HEK293 (cell line): ENCODE data around the gene GP1BB.

Experiments used
- CTCF ChIA-PET: fragments of 350-600 bp; formaldehyde crosslinking; extraction: SDS; loops from one replicate; lab custom pipeline; 2021; ENCODE audit warnings: antibody characterized with exemption; lab: Yijun Ruan, JAX
- POLR2A ChIA-PET: fragments of 300-600 bp; formaldehyde crosslinking; extraction: SDS; loops from one replicate; lab custom pipeline; 2020; ENCODE audit warnings: antibody characterized with exemption, inconsistent platforms; lab: Yijun Ruan, JAX
- H3K27ac ChIP-seq: fragments of 200-500 bp; sonication (Bioruptor generic); 2 replicates; pipeline ENCODE4 v1.5.1; 2014; ENCODE audit warnings: low read depth, low read length, control low read depth, inconsistent platforms; ENCODE audit errors: extremely low read depth
- H3K36me3 ChIP-seq, 2 experiments: fragments of 200-500 bp in 1 of 2; sonication (Bioruptor generic) in 1 of 2; 1 replicate in 1 of 2; 2 replicates in 1 of 2; pipeline ENCODE4 v1.5.1; 2014 to 2017; ENCODE audit warnings: inconsistent platforms in 2 of 2, low read length in 2 of 2; ENCODE audit not compliant: control insufficient read depth in 2 of 2, insufficient read depth in 1 of 2
- H3K4me1 ChIP-seq: fragments of 200-500 bp; sonication (Bioruptor generic); 2 replicates; pipeline ENCODE4 v1.5.1; 2014; ENCODE audit warnings: mild to moderate bottlenecking, low read length, inconsistent platforms; ENCODE audit not compliant: control insufficient read depth, insufficient read depth
- H3K4me3 ChIP-seq: 2 replicates; pipeline ENCODE4 v1.5.1; 2011; ENCODE audit warnings: low read depth, mild to moderate bottlenecking, control low read depth, low read length, moderate library complexity
- H3K9me3 ChIP-seq: fragments of 200-500 bp; sonication (Bioruptor generic); 2 replicates; pipeline ENCODE4 v1.5.1; 2014; ENCODE audit warnings: low read depth, low read length, inconsistent platforms; ENCODE audit not compliant: control insufficient read depth, insufficient read depth
- FEZF1 ChIP-seq: fragments of 450-650 bp; formaldehyde crosslinking; IDR thresholded peaks from 2 replicates; pipeline ENCODE4 v1.5.1; 2016; ENCODE audit warnings: missing biosample characterization, missing genetic modification characterization
- GFI1B ChIP-seq: fragments of 450-650 bp; formaldehyde crosslinking; IDR thresholded peaks from 2 replicates; pipeline ENCODE4 v1.5.1; 2016; ENCODE audit warnings: missing biosample characterization, missing genetic modification characterization
- HOXA7 ChIP-seq: sonication (generic); formaldehyde crosslinking; IDR thresholded peaks from 2 replicates; pipeline ENCODE4 v1.8.1; 2022; ENCODE audit warnings: missing genetic modification reagents, borderline replicate concordance
- SP2 ChIP-seq: fragments of 450-650 bp; formaldehyde crosslinking; IDR thresholded peaks from 2 replicates; pipeline ENCODE4 v1.5.1; 2016; ENCODE audit warnings: missing biosample characterization, missing genetic modification characterization
- SP3 ChIP-seq: fragments of 450-650 bp; formaldehyde crosslinking; IDR thresholded peaks from 2 replicates; pipeline ENCODE4 v1.5.1; 2016; ENCODE audit warnings: missing biosample characterization, missing genetic modification characterization
- SP7 ChIP-seq: fragments of 450-650 bp; formaldehyde crosslinking; IDR thresholded peaks from 2 replicates; pipeline ENCODE4 v1.5.1; 2016; ENCODE audit warnings: missing biosample characterization, missing genetic modification characterization
- YY1 ChIP-seq: fragments of 450-650 bp; formaldehyde crosslinking; IDR thresholded peaks from 2 replicates; pipeline ENCODE4 v1.5.1; 2018; ENCODE audit warnings: missing biosample characterization, missing genetic modification characterization
- ZNF10 ChIP-seq: fragments of 450-650 bp; formaldehyde crosslinking; IDR thresholded peaks from 2 replicates; pipeline ENCODE4 v1.5.1; 2017; ENCODE audit warnings: missing biosample characterization, missing genetic modification characterization
- ZNF121 ChIP-seq: fragments of 450-650 bp; formaldehyde crosslinking; IDR thresholded peaks from 2 replicates; pipeline ENCODE4 v1.5.1; 2016; ENCODE audit warnings: missing biosample characterization, missing genetic modification characterization
- ZNF132 ChIP-seq: fragments of 450-650 bp; formaldehyde crosslinking; IDR thresholded peaks from 2 replicates; pipeline ENCODE4 v1.5.1; 2017; ENCODE audit warnings: missing biosample characterization, missing genetic modification characterization, borderline replicate concordance
- ZNF140 ChIP-seq: fragments of 450-650 bp; formaldehyde crosslinking; IDR thresholded peaks from 2 replicates; pipeline ENCODE4 v1.5.1; 2016; ENCODE audit warnings: missing biosample characterization, missing genetic modification characterization
- ZNF16 ChIP-seq: fragments of 450-650 bp; formaldehyde crosslinking; IDR thresholded peaks from 2 replicates; pipeline ENCODE4 v1.5.1; 2016; ENCODE audit warnings: low read depth, missing biosample characterization, missing genetic modification characterization
- ZNF221 ChIP-seq: fragments of 450-650 bp; formaldehyde crosslinking; IDR thresholded peaks from 2 replicates; pipeline ENCODE4 v1.5.1; 2017; ENCODE audit warnings: missing biosample characterization, missing genetic modification characterization, borderline replicate concordance
- ZNF248 ChIP-seq: fragments of 450-650 bp; formaldehyde crosslinking; IDR thresholded peaks from 2 replicates; pipeline ENCODE4 v1.5.1; 2017; ENCODE audit warnings: missing biosample characterization, missing genetic modification characterization
- ZNF416 ChIP-seq: fragments of 450-650 bp; formaldehyde crosslinking; IDR thresholded peaks from 2 replicates; pipeline ENCODE4 v1.5.1; 2016; ENCODE audit warnings: missing biosample characterization, missing genetic modification characterization
- ZNF529 ChIP-seq: fragments of 450-650 bp; formaldehyde crosslinking; IDR thresholded peaks from 2 replicates; pipeline ENCODE4 v1.5.1; 2017; ENCODE audit warnings: missing genetic modification characterization, missing biosample characterization; ENCODE audit not compliant: insufficient replicate concordance
- ZNF747 ChIP-seq: fragments of 450-650 bp; formaldehyde crosslinking; IDR thresholded peaks from 2 replicates; pipeline ENCODE4 v1.5.1; 2016; ENCODE audit warnings: missing biosample characterization, missing genetic modification characterization
- ZNF768 ChIP-seq: fragments of 450-650 bp; formaldehyde crosslinking; IDR thresholded peaks from 2 replicates; pipeline ENCODE4 v1.5.1; 2018; ENCODE audit warnings: missing biosample characterization, mild to moderate bottlenecking, missing genetic modification characterization
- TF ChIP-seq, protein P1 (sequence below): fragments of 450-650 bp; formaldehyde crosslinking; IDR thresholded peaks from 2 replicates; pipeline ENCODE4 v1.5.1; 2016; ENCODE audit warnings: missing biosample characterization, missing genetic modification characterization
- TF ChIP-seq, protein P2 (sequence below): fragments of 450-650 bp; formaldehyde crosslinking; IDR thresholded peaks from 2 replicates; pipeline ENCODE4 v1.5.1; 2017; ENCODE audit warnings: missing biosample characterization, missing genetic modification characterization
- TF ChIP-seq, protein P3 (sequence below): fragments of 450-650 bp; formaldehyde crosslinking; IDR thresholded peaks from 2 replicates; pipeline ENCODE4 v1.5.1; 2017; ENCODE audit warnings: missing biosample characterization, missing genetic modification characterization
- TF ChIP-seq, protein P4 (sequence below): fragments of 450-650 bp; formaldehyde crosslinking; IDR thresholded peaks from 2 replicates; pipeline ENCODE4 v1.5.1; 2016; ENCODE audit warnings: missing biosample characterization, missing genetic modification characterization, borderline replicate concordance
- TF ChIP-seq, protein P5 (sequence below): fragments of 450-650 bp; formaldehyde crosslinking; IDR thresholded peaks from 2 replicates; pipeline ENCODE4 v1.5.1; 2016; ENCODE audit warnings: missing biosample characterization, missing genetic modification characterization
- TF ChIP-seq, protein P6 (sequence below): fragments of 450-650 bp; formaldehyde crosslinking; IDR thresholded peaks from 2 replicates; pipeline ENCODE4 v1.5.1; 2016; ENCODE audit warnings: missing biosample characterization, missing genetic modification characterization
- TF ChIP-seq, protein P7 (sequence below): fragments of 450-650 bp; formaldehyde crosslinking; IDR thresholded peaks from 2 replicates; pipeline ENCODE4 v1.5.1; 2016; ENCODE audit warnings: missing biosample characterization, missing genetic modification characterization

The GP1BB gene

DNA sequence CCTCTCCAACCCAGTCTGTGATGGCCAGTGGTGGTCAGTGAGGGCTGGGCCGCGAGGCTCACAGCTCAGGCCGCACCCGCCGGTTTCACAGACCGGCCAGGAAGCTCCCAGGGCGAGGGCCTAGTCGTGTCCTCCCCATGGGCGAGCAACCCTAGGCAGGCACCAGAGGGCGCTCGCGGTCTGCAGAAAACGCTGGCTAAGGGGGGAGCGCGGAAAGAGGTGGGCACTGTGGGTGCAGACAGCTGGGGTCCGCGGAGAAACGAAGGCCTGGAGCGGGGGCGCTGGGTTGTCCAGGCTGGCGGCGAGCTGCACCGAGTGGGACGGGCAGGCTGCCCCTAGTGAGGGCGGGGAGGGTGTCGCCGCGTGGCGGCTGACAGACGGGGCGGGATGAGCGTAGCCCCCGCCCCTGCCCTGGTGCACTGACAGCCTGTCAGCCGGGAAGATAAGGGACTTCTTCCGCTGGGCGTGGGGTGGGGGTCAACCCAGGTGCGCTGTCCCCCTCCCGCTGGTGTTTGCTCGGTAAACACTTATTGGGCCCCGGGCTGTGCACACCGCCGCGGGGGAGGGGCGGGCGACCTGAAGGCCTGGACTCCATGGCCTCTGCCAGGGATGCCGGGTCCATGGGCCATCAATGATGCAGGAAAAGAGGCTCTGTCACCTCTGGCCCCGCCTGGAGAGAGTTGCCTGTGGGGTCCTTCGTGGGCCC lies 7.5 kb downstream of the GP1BB start:
- Histone ChIP-seq H3K4me3 (peak overlapping the region; percentile 38), H3K4me1 (no peaks in the 10 kb centered on the region), H3K27ac (no peak overlapping the region), H3K9me3 (no peaks in the 10 kb centered on the region), H3K36me3 (no peaks in the 10 kb centered on the region)
- ChIA-PET CTCF (interaction anchor here (0.5 to 7.5 kb wide), 86 partner anchors 8 to 1070 kb away, joined by 3 to 184 read pairs (median 6); partner anchors contain the start of genes COMT and TXNRD2), POLR2A (interaction anchor here (0.6 to 1.8 kb wide), 11 partner anchors 20 to 387 kb away, joined by 3 to 8 read pairs (median 4); partner anchors contain the start of genes COMT, GNB1L, RTL10 and TXNRD2)
- TF ChIP-seq ZNF16 (tag by site-specific recombination) (no peak), YY1 (tag by site-specific recombination) (no peak), ZNF221 (tag by site-specific recombination) (no peak), ZNF121 (tag by site-specific recombination) (no peak), ZNF529 (tag by site-specific recombination) (no peak), SP7 (tag by site-specific recombination) (peak; percentile 83), FEZF1 (tag by site-specific recombination) (no peak), ZNF248 (tag by site-specific recombination) (no peak), ZNF416 (tag by site-specific recombination) (no peak), HOXA7 (CRISPR knock-in tag) (no peak), ZNF768 (tag by site-specific recombination) (no peak), ZNF747 (tag by site-specific recombination) (no peak), ZNF10 (tag by site-specific recombination) (no peak; the same call in 1 of the 2 replicates), GFI1B (tag by site-specific recombination) (no peak), SP3 (tag by site-specific recombination) (peak; percentile 64), ZNF132 (tag by site-specific recombination) (no peak), SP2 (tag by site-specific recombination) (peak; percentile 86), ZNF140 (tag by site-specific recombination) (no peak)
- TF ChIP-seq, protein P1, sequence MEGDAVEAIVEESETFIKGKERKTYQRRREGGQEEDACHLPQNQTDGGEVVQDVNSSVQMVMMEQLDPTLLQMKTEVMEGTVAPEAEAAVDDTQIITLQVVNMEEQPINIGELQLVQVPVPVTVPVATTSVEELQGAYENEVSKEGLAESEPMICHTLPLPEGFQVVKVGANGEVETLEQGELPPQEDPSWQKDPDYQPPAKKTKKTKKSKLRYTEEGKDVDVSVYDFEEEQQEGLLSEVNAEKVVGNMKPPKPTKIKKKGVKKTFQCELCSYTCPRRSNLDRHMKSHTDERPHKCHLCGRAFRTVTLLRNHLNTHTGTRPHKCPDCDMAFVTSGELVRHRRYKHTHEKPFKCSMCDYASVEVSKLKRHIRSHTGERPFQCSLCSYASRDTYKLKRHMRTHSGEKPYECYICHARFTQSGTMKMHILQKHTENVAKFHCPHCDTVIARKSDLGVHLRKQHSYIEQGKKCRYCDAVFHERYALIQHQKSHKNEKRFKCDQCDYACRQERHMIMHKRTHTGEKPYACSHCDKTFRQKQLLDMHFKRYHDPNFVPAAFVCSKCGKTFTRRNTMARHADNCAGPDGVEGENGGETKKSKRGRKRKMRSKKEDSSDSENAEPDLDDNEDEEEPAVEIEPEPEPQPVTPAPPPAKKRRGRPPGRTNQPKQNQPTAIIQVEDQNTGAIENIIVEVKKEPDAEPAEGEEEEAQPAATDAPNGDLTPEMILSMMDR (tag by site-specific recombination), result peak; percentile 99
- TF ChIP-seq, protein P2, sequence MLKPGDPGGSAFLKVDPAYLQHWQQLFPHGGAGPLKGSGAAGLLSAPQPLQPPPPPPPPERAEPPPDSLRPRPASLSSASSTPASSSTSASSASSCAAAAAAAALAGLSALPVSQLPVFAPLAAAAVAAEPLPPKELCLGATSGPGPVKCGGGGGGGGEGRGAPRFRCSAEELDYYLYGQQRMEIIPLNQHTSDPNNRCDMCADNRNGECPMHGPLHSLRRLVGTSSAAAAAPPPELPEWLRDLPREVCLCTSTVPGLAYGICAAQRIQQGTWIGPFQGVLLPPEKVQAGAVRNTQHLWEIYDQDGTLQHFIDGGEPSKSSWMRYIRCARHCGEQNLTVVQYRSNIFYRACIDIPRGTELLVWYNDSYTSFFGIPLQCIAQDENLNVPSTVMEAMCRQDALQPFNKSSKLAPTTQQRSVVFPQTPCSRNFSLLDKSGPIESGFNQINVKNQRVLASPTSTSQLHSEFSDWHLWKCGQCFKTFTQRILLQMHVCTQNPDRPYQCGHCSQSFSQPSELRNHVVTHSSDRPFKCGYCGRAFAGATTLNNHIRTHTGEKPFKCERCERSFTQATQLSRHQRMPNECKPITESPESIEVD (tag by site-specific recombination), result no peak
- TF ChIP-seq, protein P3, sequence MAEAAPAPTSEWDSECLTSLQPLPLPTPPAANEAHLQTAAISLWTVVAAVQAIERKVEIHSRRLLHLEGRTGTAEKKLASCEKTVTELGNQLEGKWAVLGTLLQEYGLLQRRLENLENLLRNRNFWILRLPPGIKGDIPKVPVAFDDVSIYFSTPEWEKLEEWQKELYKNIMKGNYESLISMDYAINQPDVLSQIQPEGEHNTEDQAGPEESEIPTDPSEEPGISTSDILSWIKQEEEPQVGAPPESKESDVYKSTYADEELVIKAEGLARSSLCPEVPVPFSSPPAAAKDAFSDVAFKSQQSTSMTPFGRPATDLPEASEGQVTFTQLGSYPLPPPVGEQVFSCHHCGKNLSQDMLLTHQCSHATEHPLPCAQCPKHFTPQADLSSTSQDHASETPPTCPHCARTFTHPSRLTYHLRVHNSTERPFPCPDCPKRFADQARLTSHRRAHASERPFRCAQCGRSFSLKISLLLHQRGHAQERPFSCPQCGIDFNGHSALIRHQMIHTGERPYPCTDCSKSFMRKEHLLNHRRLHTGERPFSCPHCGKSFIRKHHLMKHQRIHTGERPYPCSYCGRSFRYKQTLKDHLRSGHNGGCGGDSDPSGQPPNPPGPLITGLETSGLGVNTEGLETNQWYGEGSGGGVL (tag by site-specific recombination), result no peak
- TF ChIP-seq, protein P4, sequence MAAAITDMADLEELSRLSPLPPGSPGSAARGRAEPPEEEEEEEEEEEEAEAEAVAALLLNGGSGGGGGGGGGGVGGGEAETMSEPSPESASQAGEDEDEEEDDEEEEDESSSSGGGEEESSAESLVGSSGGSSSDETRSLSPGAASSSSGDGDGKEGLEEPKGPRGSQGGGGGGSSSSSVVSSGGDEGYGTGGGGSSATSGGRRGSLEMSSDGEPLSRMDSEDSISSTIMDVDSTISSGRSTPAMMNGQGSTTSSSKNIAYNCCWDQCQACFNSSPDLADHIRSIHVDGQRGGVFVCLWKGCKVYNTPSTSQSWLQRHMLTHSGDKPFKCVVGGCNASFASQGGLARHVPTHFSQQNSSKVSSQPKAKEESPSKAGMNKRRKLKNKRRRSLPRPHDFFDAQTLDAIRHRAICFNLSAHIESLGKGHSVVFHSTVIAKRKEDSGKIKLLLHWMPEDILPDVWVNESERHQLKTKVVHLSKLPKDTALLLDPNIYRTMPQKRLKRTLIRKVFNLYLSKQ, result no peak
- TF ChIP-seq, protein P5, sequence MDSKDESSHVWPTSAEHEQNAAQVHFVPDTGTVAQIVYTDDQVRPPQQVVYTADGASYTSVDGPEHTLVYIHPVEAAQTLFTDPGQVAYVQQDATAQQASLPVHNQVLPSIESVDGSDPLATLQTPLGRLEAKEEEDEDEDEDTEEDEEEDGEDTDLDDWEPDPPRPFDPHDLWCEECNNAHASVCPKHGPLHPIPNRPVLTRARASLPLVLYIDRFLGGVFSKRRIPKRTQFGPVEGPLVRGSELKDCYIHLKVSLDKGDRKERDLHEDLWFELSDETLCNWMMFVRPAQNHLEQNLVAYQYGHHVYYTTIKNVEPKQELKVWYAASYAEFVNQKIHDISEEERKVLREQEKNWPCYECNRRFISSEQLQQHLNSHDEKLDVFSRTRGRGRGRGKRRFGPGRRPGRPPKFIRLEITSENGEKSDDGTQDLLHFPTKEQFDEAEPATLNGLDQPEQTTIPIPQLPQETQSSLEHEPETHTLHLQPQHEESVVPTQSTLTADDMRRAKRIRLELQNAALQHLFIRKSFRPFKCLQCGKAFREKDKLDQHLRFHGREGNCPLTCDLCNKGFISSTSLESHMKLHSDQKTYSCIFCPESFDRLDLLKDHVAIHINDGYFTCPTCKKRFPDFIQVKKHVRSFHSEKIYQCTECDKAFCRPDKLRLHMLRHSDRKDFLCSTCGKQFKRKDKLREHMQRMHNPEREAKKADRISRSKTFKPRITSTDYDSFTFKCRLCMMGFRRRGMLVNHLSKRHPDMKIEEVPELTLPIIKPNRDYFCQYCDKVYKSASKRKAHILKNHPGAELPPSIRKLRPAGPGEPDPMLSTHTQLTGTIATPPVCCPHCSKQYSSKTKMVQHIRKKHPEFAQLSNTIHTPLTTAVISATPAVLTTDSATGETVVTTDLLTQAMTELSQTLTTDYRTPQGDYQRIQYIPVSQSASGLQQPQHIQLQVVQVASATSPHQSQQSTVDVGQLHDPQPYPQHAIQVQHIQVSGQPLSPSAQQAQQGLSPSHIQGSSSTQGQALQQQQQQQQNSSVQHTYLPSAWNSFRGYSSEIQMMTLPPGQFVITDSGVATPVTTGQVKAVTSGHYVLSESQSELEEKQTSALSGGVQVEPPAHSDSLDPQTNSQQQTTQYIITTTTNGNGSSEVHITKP, result no peak
- TF ChIP-seq, protein P6, sequence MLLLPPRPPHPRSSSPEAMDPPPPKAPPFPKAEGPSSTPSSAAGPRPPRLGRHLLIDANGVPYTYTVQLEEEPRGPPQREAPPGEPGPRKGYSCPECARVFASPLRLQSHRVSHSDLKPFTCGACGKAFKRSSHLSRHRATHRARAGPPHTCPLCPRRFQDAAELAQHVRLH (tag by site-specific recombination), result no peak
- TF ChIP-seq, protein P7, sequence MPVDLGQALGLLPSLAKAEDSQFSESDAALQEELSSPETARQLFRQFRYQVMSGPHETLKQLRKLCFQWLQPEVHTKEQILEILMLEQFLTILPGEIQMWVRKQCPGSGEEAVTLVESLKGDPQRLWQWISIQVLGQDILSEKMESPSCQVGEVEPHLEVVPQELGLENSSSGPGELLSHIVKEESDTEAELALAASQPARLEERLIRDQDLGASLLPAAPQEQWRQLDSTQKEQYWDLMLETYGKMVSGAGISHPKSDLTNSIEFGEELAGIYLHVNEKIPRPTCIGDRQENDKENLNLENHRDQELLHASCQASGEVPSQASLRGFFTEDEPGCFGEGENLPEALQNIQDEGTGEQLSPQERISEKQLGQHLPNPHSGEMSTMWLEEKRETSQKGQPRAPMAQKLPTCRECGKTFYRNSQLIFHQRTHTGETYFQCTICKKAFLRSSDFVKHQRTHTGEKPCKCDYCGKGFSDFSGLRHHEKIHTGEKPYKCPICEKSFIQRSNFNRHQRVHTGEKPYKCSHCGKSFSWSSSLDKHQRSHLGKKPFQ (tag by site-specific recombination), result peak; percentile 30; the same call in 1 of the 2 replicates
